Skin epidermis (tissue), 12 donors: Measurements from ENCODE around the gene ENTPD8.
"Not testable (repeated sequence)": the region's sequence is repeated elsewhere in the genome, so short reads cannot be mapped to it uniquely, and the experiment has no call there.

ENCODE experiments used
- H3K27ac ChIP-seq, 21 experiments: fragments of 200-600 bp; sonication (generic) in 11 of 21; one replicate each; pipeline ENCODE4 v1.5.0; 2020; ENCODE audit warnings: mild to moderate bottlenecking in 3 of 21, inconsistent platforms in 2 of 21, moderate library complexity in 2 of 21
- H3K4me3 ChIP-seq, 7 experiments: fragments of 200-600 bp; sonication (generic) in 2 of 7; one replicate each; pipeline ENCODE4 v1.5.0; 2020; ENCODE audit warnings: inconsistent platforms in 2 of 7, mild to moderate bottlenecking in 2 of 7, moderate library complexity in 1 of 7

ENTPD8 gene

GRCh38 chr9:137451264-137452005 lies 10.3 kb upstream of the ENTPD8 start:
- not testable (repeated sequence) for H3K27ac ChIP-seq, H3K4me3 ChIP-seq

- H3K4me3 ChIP-seq, H3K27ac ChIP-seq: not testable (repeated sequence)
Measured at GRCh38 chr9:137450539-137451222, 9.5 kb upstream of the ENTPD8 start.

- H3K27ac ChIP-seq, result no peak overlapping the region
- no peak overlapping the region for H3K4me3 ChIP-seq
Measured at GRCh38 chr9:137449931-137450538, 8.9 kb upstream of the ENTPD8 start.

- Histone ChIP-seq H3K4me3 (no peak overlapping the region), H3K27ac (no peak overlapping the region)
Measured at GRCh38 chr9:137449081-137449844, 8.1 kb upstream of the ENTPD8 start.

- no peak overlapping the region for H3K4me3 ChIP-seq
- no peak overlapping the region for H3K27ac ChIP-seq
Measured at GRCh38 chr9:137448602-137448962, 7.4 kb upstream of the ENTPD8 start.

GRCh38 chr9:137447722-137448601 lies 6.8 kb upstream of the ENTPD8 start:
- Histone ChIP-seq H3K4me3 (no peak overlapping the region), H3K27ac (peak overlapping the region in 2 of 21 experiments; percentile 24 to 28)

- peak overlapping the region in 3 of 21 experiments; percentile 14 to 44 (median 24) for H3K27ac ChIP-seq
- H3K4me3 ChIP-seq, result no peak overlapping the region
Measured at GRCh38 chr9:137446851-137447471, 5.8 kb upstream of the ENTPD8 start.

GRCh38 chr9:137445930-137446431 lies 4.8 kb upstream of the ENTPD8 start:
- H3K27ac ChIP-seq, result peak overlapping the region in 1 of 21 experiments; percentile 44

GRCh38 chr9:137445275-137445807 lies 4.2 kb upstream of the ENTPD8 start:
- Histone ChIP-seq H3K4me3 (no peak overlapping the region), H3K27ac (no peak overlapping the region)

More at GRCh38 chr9:137445930-137446431, 4.8 kb upstream of the ENTPD8 start:
- no peak overlapping the region for H3K4me3 ChIP-seq

- no peak overlapping the region for H3K4me3 ChIP-seq
- no peak overlapping the region for H3K27ac ChIP-seq
Measured at GRCh38 chr9:137444106-137444790, 3.1 kb upstream of the ENTPD8 start.

GRCh38 chr9:137441935-137442321 lies 771 bp upstream of the ENTPD8 start:
- H3K27ac ChIP-seq, result no peak overlapping the region
- H3K4me3 ChIP-seq, result peak overlapping the region in 4 of 7 experiments; percentile 7 to 38 (median 26)

GRCh38 chr9:137439158-137439714 lies 1.9 kb downstream of the ENTPD8 start:
- Histone ChIP-seq H3K4me3 (no peak overlapping the region), H3K27ac (no peak overlapping the region)

- Histone ChIP-seq H3K27ac (no peak overlapping the region), H3K4me3 (no peak overlapping the region)
Measured at GRCh38 chr9:137438591-137439157, 2.5 kb downstream of the ENTPD8 start.

GRCh38 chr9:137437691-137438590 lies 3.2 kb downstream of the ENTPD8 start:
- Histone ChIP-seq H3K4me3 (no peak overlapping the region), H3K27ac (no peak overlapping the region)

GRCh38 chr9:137436761-137437600 lies 4.2 kb downstream of the ENTPD8 start:
- Histone ChIP-seq H3K4me3 (no peak overlapping the region), H3K27ac (no peak overlapping the region)
